IMR-90 (cell line): Measurements from ENCODE around the gene PM20D1. TPM values are rescaled to one million over a fixed set of nuclear protein-coding genes. Genes with fewer than 3 reads are reported as not detected.

ENCODE experiments used
- ATAC-seq: fragments of 200-7000 bp; cut with Tn5 transposase; 2 replicates; pipeline ENCODE4 v1.9.1; 2020; ENCODE audit warnings: low read depth, mild to moderate bottlenecking, moderate library complexity
- BruUV-seq: library from RNA; stranded (reverse); fragments of 400-500 nt; replicated peaks from 2 replicates; lab custom pipeline; 2021; lab: Mats Ljungman, UMichigan
- CTCF ChIA-PET: fragments of 300-600 bp; formaldehyde crosslinking; extraction: SDS; loops from one replicate; lab custom pipeline; 2021; ENCODE audit warnings: antibody characterized with exemption; lab: Yijun Ruan, JAX
- POLR2A ChIA-PET: fragments of 300-600 bp; sonication (Branson Sonifier 250); formaldehyde crosslinking; loops from one replicate; lab custom pipeline; 2022; ENCODE audit warnings: antibody characterized with exemption; ENCODE audit not compliant: unreplicated experiment; lab: Charles Lee
- DNase-seq: peaks from one replicate; pipeline ENCODE4 v3.0.0; 2013
- H2AFZ ChIP-seq: replicated peaks from 2 replicates; pipeline ENCODE3; 2013; ENCODE audit warnings: low read length, mild to moderate bottlenecking; ENCODE audit not compliant: poor library complexity
- H2AK5ac ChIP-seq: 2 replicates; pipeline ENCODE4 v1.6.1; 2013; ENCODE audit warnings: low read depth, low read length, inconsistent platforms
- H2AK9ac ChIP-seq: replicated peaks from 2 replicates; pipeline ENCODE3; 2013; ENCODE audit warnings: mild to moderate bottlenecking, low read depth, low read length, moderate library complexity; ENCODE audit not compliant: poor library complexity
- H2BK120ac ChIP-seq: 2 replicates; pipeline ENCODE4 v1.6.1; 2013; ENCODE audit warnings: low read depth, low read length, inconsistent platforms
- H2BK15ac ChIP-seq: 3 replicates; pipeline ENCODE4 v1.6.1; 2013; ENCODE audit warnings: low read depth, low read length, inconsistent platforms
- H2BK20ac ChIP-seq: 2 replicates; pipeline ENCODE4 v1.6.1; 2013; ENCODE audit warnings: low read depth, mild to moderate bottlenecking, inconsistent platforms, low read length, moderate library complexity
- H2BK5ac ChIP-seq: 2 replicates; pipeline ENCODE4 v1.6.1; 2013; ENCODE audit warnings: mild to moderate bottlenecking, low read depth, low read length, inconsistent platforms; ENCODE audit not compliant: poor library complexity, severe bottlenecking
- H3K14ac ChIP-seq: replicated peaks from 2 replicates; pipeline ENCODE4 v1.6.1; 2013; ENCODE audit warnings: low read depth, low read length, inconsistent platforms
- H3K18ac ChIP-seq: 2 replicates; pipeline ENCODE4 v1.6.1; 2013; ENCODE audit warnings: low read depth, low read length, control low read depth
- H3K23ac ChIP-seq: 2 replicates; pipeline ENCODE4 v1.6.1; 2013; ENCODE audit warnings: low read depth, low read length, inconsistent platforms
- H3K27ac ChIP-seq: 2 replicates; pipeline ENCODE4 v1.5.1; 2013; ENCODE audit warnings: mild to moderate bottlenecking, control low read depth, low read length; ENCODE audit not compliant: insufficient read depth
- H3K27me3 ChIP-seq: 2 replicates; pipeline ENCODE4 v1.6.1; 2013; ENCODE audit warnings: low read length; ENCODE audit not compliant: control insufficient read depth, insufficient read depth
- H3K36me3 ChIP-seq: 2 replicates; pipeline ENCODE4 v1.6.1; 2013; ENCODE audit warnings: low read length, mixed read lengths; ENCODE audit not compliant: control insufficient read depth, insufficient read depth
- H3K4ac ChIP-seq: 2 replicates; pipeline ENCODE4 v1.6.1; 2013; ENCODE audit warnings: low read depth, low read length, inconsistent platforms
- H3K4me1 ChIP-seq: 2 replicates; pipeline ENCODE4 v1.6.1; 2013; ENCODE audit warnings: low read length, mixed read lengths; ENCODE audit not compliant: control insufficient read depth, insufficient read depth
- H3K4me2 ChIP-seq: 2 replicates; pipeline ENCODE4 v1.6.1; 2013; ENCODE audit warnings: low read depth, mild to moderate bottlenecking, control low read depth, low read length, moderate library complexity
- H3K4me3 ChIP-seq: 2 replicates; pipeline ENCODE4 v1.5.1; 2013; ENCODE audit warnings: low read depth, mild to moderate bottlenecking, control low read depth, low read length, moderate library complexity; ENCODE audit not compliant: insufficient read depth
- H3K56ac ChIP-seq: 2 replicates; pipeline ENCODE4 v1.6.1; 2013; ENCODE audit warnings: low read length, inconsistent platforms; ENCODE audit not compliant: insufficient read depth; ENCODE audit errors: extremely low read depth
- H3K79me1 ChIP-seq, 2 experiments: 2 replicates each; pipeline ENCODE4 v1.6.1; 2013; ENCODE audit warnings: low read length in 2 of 2, inconsistent platforms in 1 of 2, low read depth in 1 of 2
- H3K9ac ChIP-seq: 2 replicates; pipeline ENCODE4 v1.6.1; 2013; ENCODE audit warnings: low read depth, low read length, control low read depth
- H3K9me1 ChIP-seq: 2 replicates; pipeline ENCODE4 v1.6.1; 2013; ENCODE audit warnings: low read length, inconsistent platforms; ENCODE audit not compliant: insufficient read depth
- H3K9me3 ChIP-seq: 2 replicates; pipeline ENCODE4 v1.6.1; 2013; ENCODE audit warnings: low read length; ENCODE audit not compliant: control insufficient read depth, insufficient read depth
- H4K20me1 ChIP-seq: 2 replicates; pipeline ENCODE4 v1.6.1; 2013; ENCODE audit warnings: low read length, inconsistent platforms; ENCODE audit not compliant: insufficient read depth
- H4K5ac ChIP-seq: 2 replicates; pipeline ENCODE4 v1.6.1; 2013; ENCODE audit warnings: mild to moderate bottlenecking, low read depth, low read length, control low read depth
- H4K8ac ChIP-seq, 2 experiments: 2 replicates each; pipeline ENCODE4 v1.6.1; 2013; ENCODE audit warnings: low read depth in 2 of 2, low read length in 2 of 2, control low read depth in 1 of 2, inconsistent platforms in 1 of 2
- H4K91ac ChIP-seq: 2 replicates; pipeline ENCODE4 v1.6.1; 2013; ENCODE audit warnings: low read depth, low read length, inconsistent platforms; ENCODE audit not compliant: insufficient read depth
- BHLHE40 ChIP-seq: fragments of 150-350 bp; IDR thresholded peaks from 2 replicates; pipeline ENCODE4 v1.6.1; 2016; ENCODE audit warnings: mild to moderate bottlenecking, low read depth, low read length
- CEBPB ChIP-seq: IDR thresholded peaks from 2 replicates; pipeline ENCODE4 v1.6.1; 2012; ENCODE audit warnings: low read depth, low read length, improper control_type of control experiment
- CHD1 ChIP-seq: IDR thresholded peaks from 2 replicates; pipeline ENCODE4 v1.6.1; 2012; ENCODE audit warnings: low read depth, low read length, improper control_type of control experiment
- FOS ChIP-seq: fragments of 150-350 bp; IDR thresholded peaks from 2 replicates; pipeline ENCODE4 v1.6.1; 2016; ENCODE audit warnings: low read depth, low read length
- MAFK ChIP-seq: IDR thresholded peaks from 2 replicates; pipeline ENCODE4 v1.6.1; 2012; ENCODE audit warnings: low read depth, low read length, improper control_type of control experiment
- MAZ ChIP-seq: IDR thresholded peaks from 2 replicates; pipeline ENCODE4 v1.6.1; 2012; ENCODE audit warnings: low read depth, mild to moderate bottlenecking, low read length, improper control_type of control experiment, moderate library complexity, borderline replicate concordance
- MXI1 ChIP-seq: IDR thresholded peaks from 2 replicates; pipeline ENCODE4 v1.6.1; 2012; ENCODE audit warnings: low read depth, mild to moderate bottlenecking, low read length, moderate library complexity, borderline replicate concordance
- NFE2L2 ChIP-seq: fragments of 150-350 bp; IDR thresholded peaks from 2 replicates; pipeline ENCODE4 v1.6.1; 2016; ENCODE audit warnings: low read depth, mild to moderate bottlenecking, low read length
- POLR2A ChIP-seq: IDR thresholded peaks from 2 replicates; pipeline ENCODE4 v1.6.1; 2012; ENCODE audit warnings: mild to moderate bottlenecking, low read depth, low read length
- RAD21 ChIP-seq: IDR thresholded peaks from 2 replicates; pipeline ENCODE4 v1.6.1; 2012; ENCODE audit warnings: low read length, improper control_type of control experiment
- RCOR1 ChIP-seq: IDR thresholded peaks from 2 replicates; pipeline ENCODE4 v1.6.1; 2012; ENCODE audit warnings: mild to moderate bottlenecking, low read length, improper control_type of control experiment; ENCODE audit not compliant: insufficient replicate concordance
- RFX5 ChIP-seq: IDR thresholded peaks from 2 replicates; pipeline ENCODE4 v1.8.0; 2012; ENCODE audit warnings: low read depth, mild to moderate bottlenecking, low read length, moderate library complexity
- SMC3 ChIP-seq: fragments of 150-350 bp; IDR thresholded peaks from 2 replicates; pipeline ENCODE4 v1.6.1; 2016; ENCODE audit warnings: low read depth, mild to moderate bottlenecking, antibody characterized with exemption, low read length, moderate library complexity
- WGBS, 2 experiments: methylation state at CpG; one replicate each; pipeline versions ENCODE4 v1.1.5 to v1.1.7; 2013; ENCODE audit warnings: missing lambda C conversion rate in 2 of 2; ENCODE audit not compliant: insufficient read length in 1 of 2; ENCODE audit errors: extremely low coverage in 2 of 2; 5-methylcytosine and 5-hydroxymethylcytosine counted together
- dilution Hi-C: fragments of 300-500 bp; cut with HindIII; formaldehyde crosslinking; loops from one replicate; pipeline ENCODE4 v1.14.3; 2018; ENCODE audit warnings: low sequenced_read_pairs; ENCODE audit not compliant: unreplicated experiment
- in situ Hi-C: fragments of 300-500 bp; cut with MboI; formaldehyde crosslinking; loops from 3 replicates; pipeline ENCODE4 v1.14.3; 2019; ENCODE audit warnings: low sequenced_read_pairs, inconsistent platforms, mixed read lengths
- intact Hi-C: fragments of 100-400 bp; cut with micrococcal nuclease; formaldehyde crosslinking; loops from 2 replicates; pipeline ENCODE4 v1.10.0; 2022
- polyA plus RNA-seq, 3 experiments: library from polyadenylated mRNA; depleted of rRNA; stranded (reverse); fragments of >200 nt; gene quantifications; 2 replicates each; pipeline ENCODE4 v1.2.3, GENCODE V29; 2012; ENCODE audit warnings: low replicate concordance in 1 of 3
- total RNA-seq: library from RNA; depleted of rRNA; stranded (reverse); fragments of >200 nt; gene quantifications from 2 replicates; pipeline ENCODE4 v1.2.3, GENCODE V29; 2012
- TF ChIP-seq, protein P1 (sequence below): conservative IDR thresholded peaks from 2 replicates; pipeline ENCODE4 v1.5.1; 2012; ENCODE audit warnings: mild to moderate bottlenecking, low read depth, low read length, improper control_type of control experiment
- TF ChIP-seq, protein P2 (sequence below): fragments of 150-350 bp; IDR thresholded peaks from 2 replicates; pipeline ENCODE4 v1.6.1; 2016; ENCODE audit warnings: low read depth, mild to moderate bottlenecking, low read length, moderate library complexity, borderline replicate concordance
- TF ChIP-seq, protein P3 (sequence below): fragments of 150-350 bp; IDR thresholded peaks from 2 replicates; pipeline ENCODE4 v1.6.1; 2017; ENCODE audit warnings: mild to moderate bottlenecking, antibody characterized with exemption, low read length, low read depth

The PM20D1 gene
- total and polyA plus RNA-seq, 2 of the 4 experiments (the other 2 are of a cell fraction): not detected

DNA sequence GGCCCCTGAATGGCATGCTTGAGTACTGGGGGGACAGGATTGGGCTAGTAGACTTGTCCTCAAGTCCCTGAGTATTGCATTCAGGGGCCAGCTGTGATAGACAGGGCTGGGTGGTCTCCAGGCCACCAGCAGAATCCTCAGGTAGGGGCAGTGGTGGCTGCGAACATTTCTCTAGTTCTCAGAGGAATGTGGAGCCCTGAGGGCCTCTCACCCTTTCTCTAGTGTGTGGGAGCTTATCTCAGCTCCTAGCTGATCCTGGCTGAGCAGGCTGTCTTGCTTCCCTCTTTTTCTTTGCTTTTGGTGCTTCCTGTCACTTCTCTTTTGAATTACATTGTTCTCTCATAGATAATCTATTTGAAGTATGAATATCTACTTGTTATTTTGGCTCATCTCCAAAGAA, 30.0 kb upstream of the PM20D1 start:
- no peak overlapping the region for H3K9ac ChIP-seq
- no peak overlapping the region for H2BK5ac ChIP-seq
- TF ChIP-seq SMC3: no peak
- no peak for TF ChIP-seq CEBPB
- TF ChIP-seq, protein P1, sequence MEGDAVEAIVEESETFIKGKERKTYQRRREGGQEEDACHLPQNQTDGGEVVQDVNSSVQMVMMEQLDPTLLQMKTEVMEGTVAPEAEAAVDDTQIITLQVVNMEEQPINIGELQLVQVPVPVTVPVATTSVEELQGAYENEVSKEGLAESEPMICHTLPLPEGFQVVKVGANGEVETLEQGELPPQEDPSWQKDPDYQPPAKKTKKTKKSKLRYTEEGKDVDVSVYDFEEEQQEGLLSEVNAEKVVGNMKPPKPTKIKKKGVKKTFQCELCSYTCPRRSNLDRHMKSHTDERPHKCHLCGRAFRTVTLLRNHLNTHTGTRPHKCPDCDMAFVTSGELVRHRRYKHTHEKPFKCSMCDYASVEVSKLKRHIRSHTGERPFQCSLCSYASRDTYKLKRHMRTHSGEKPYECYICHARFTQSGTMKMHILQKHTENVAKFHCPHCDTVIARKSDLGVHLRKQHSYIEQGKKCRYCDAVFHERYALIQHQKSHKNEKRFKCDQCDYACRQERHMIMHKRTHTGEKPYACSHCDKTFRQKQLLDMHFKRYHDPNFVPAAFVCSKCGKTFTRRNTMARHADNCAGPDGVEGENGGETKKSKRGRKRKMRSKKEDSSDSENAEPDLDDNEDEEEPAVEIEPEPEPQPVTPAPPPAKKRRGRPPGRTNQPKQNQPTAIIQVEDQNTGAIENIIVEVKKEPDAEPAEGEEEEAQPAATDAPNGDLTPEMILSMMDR: no peak
- TF ChIP-seq MAZ: no peak
- no peak for TF ChIP-seq BHLHE40
- no peak for TF ChIP-seq POLR2A
- TF ChIP-seq, protein P2, sequence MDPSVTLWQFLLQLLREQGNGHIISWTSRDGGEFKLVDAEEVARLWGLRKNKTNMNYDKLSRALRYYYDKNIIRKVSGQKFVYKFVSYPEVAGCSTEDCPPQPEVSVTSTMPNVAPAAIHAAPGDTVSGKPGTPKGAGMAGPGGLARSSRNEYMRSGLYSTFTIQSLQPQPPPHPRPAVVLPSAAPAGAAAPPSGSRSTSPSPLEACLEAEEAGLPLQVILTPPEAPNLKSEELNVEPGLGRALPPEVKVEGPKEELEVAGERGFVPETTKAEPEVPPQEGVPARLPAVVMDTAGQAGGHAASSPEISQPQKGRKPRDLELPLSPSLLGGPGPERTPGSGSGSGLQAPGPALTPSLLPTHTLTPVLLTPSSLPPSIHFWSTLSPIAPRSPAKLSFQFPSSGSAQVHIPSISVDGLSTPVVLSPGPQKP: no peak
- TF ChIP-seq RFX5: no peak
- no peak for TF ChIP-seq CHD1
- no peak for TF ChIP-seq MAFK
- TF ChIP-seq MXI1: no peak
- TF ChIP-seq RCOR1: no peak
- TF ChIP-seq FOS: no peak
- no peak for TF ChIP-seq RAD21
- TF ChIP-seq, protein P3, sequence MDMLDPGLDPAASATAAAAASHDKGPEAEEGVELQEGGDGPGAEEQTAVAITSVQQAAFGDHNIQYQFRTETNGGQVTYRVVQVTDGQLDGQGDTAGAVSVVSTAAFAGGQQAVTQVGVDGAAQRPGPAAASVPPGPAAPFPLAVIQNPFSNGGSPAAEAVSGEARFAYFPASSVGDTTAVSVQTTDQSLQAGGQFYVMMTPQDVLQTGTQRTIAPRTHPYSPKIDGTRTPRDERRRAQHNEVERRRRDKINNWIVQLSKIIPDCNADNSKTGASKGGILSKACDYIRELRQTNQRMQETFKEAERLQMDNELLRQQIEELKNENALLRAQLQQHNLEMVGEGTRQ: no peak
- TF ChIP-seq NFE2L2: no peak
- POLR2A ChIA-PET: no interaction called here
- dilution Hi-C loops (no loop called here), in situ Hi-C loops (no loop called here), intact Hi-C loops (loop anchor here (5.0 kb wide), 1 partner anchor 43 kb away; no protein-coding TSS in a partner anchor)
- H4K8ac ChIP-seq: no peak overlapping the region
- no peak overlapping the region for H3K4ac ChIP-seq
- H2AFZ ChIP-seq: no peak overlapping the region
- H2AK5ac ChIP-seq: no peak overlapping the region
- H3K36me3 ChIP-seq: no peaks in the 10 kb centered on the region
- peaks cover 11% of the 10 kb centered on the region for H3K27me3 ChIP-seq
- no peak for ATAC-seq
- H2BK20ac ChIP-seq: no peak overlapping the region
- no peak overlapping the region for H2AK9ac ChIP-seq
- no peaks in the 10 kb centered on the region for H3K4me1 ChIP-seq
- no peak overlapping the region for H3K18ac ChIP-seq
- no peak overlapping the region for H2BK15ac ChIP-seq
- H3K9me1 ChIP-seq: no peaks in the 10 kb centered on the region
- DNase-seq: no peak
- no peak overlapping the region for H3K14ac ChIP-seq
- no CpG with 5 or more reads among the region's 1 CpG for WGBS, 2 experiments
- H4K20me1 ChIP-seq: no peaks in the 10 kb centered on the region
- no TSS peak for BruUV-seq
- no peaks in the 10 kb centered on the region for H3K79me1 ChIP-seq
- no peak overlapping the region for H3K23ac ChIP-seq
- H3K27ac ChIP-seq: no peak overlapping the region
- no peak overlapping the region for H3K4me2 ChIP-seq
- H3K56ac ChIP-seq: no peak overlapping the region
- H2BK120ac ChIP-seq: no peak overlapping the region
- H4K5ac ChIP-seq: no peak overlapping the region
- CTCF ChIA-PET: no interaction called here
- H4K91ac ChIP-seq: no peak overlapping the region
- no peaks in the 10 kb centered on the region for H3K9me3 ChIP-seq
- H3K4me3 ChIP-seq: no peak overlapping the region
